ENCODE data around the gene SMIM3. TPM values are rescaled to one million over a fixed set of nuclear protein-coding genes. Genes with fewer than 3 reads are reported as not detected.
"Not testable (repeated sequence)": the region's sequence is repeated elsewhere in the genome, so short reads cannot be mapped to it uniquely, and the experiment has no call there.

Gene SMIM3
- total RNA-seq, 2 donors from 2014 or later = 24.6 to 48.1 TPM

DNA sequence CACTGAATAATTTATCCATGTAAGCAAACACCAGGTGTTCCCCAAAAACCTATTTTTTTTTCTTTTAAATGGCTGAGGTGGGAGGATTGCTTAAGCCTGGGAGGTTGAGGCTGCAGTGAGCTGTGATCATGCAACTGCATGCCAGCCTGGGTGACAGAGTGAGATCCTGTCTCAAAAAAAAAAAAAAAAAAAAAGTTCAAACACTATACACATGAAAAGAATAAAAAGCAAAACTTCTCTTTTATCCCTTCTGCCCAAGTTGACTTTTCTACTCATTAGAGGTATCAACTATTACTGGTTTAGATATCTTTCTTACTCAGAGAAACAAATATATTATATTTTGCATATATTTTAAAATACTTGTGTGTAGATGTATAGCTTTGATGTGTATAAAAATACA, 37.6 kb upstream of the SMIM3 start:
- Histone ChIP-seq H3K36me3 (peaks cover 13% of the 10 kb centered on the region), H3K4me1 (no peaks in the 10 kb centered on the region), H3K4me3 (no peak overlapping the region), H3K27me3 (no peaks in the 10 kb centered on the region), H3K27ac (no peak overlapping the region), H3K9me3 (no peaks in the 10 kb centered on the region)
- TF ChIP-seq, protein P1, sequence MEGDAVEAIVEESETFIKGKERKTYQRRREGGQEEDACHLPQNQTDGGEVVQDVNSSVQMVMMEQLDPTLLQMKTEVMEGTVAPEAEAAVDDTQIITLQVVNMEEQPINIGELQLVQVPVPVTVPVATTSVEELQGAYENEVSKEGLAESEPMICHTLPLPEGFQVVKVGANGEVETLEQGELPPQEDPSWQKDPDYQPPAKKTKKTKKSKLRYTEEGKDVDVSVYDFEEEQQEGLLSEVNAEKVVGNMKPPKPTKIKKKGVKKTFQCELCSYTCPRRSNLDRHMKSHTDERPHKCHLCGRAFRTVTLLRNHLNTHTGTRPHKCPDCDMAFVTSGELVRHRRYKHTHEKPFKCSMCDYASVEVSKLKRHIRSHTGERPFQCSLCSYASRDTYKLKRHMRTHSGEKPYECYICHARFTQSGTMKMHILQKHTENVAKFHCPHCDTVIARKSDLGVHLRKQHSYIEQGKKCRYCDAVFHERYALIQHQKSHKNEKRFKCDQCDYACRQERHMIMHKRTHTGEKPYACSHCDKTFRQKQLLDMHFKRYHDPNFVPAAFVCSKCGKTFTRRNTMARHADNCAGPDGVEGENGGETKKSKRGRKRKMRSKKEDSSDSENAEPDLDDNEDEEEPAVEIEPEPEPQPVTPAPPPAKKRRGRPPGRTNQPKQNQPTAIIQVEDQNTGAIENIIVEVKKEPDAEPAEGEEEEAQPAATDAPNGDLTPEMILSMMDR (IDR thresholded peaks at IDR 0.05) = no peak
- no peak for DNase-seq (ENCODE audit: low spot score)

DNA sequence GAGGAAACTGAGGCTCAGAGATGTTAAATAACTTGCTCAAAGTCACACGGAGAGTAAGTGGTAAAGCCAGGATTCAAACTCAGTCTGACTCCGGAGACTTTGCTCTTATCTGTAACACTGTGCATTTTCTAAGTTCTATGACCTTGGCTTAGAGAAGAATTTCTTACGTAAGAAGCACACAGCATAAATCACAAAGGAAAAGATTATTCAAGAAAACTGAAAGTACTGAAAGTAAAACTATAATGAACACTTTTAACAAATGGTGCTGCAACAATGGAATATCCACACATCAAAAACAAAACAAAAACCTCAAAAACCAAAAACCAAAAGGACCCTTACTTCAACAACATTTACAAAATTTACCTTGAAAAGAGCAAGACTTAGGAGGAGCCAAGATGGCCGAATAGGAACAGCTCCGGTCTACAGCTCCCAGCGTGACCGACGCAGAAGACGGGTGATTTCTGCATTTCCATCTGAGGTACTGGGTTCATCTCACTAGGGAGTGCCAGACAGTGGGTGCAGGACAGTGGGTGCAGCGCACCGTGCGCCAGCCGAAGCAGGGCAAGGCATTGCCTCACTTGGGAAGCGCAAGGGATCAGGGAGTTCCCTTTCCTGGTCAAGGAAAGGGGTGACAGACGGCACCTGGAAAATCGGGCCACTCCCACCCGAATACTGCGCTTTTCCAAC, 36.0 kb upstream of the SMIM3 start:
- H3K27ac ChIP-seq = not testable (repeated sequence)
- peaks cover 13% of the 10 kb centered on the region for H3K36me3 ChIP-seq

DNA sequence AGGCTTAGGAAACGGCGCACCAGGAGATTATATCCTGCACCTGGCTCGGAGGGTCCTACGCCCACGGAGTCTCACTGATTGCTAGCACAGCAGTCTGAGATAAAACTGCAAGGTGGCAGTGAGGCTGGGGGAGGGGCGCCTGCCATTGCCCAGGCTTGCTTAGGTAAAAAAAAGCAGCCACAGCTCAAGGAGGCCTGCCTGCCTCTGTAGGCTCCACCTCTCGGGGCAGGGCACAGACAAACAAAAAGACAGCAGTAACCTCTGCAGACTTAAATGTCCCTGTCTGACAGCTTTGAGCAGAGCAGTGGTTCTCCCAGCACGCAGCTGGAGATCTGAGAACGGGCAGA, 35.4 kb upstream of the SMIM3 start:
- H3K27ac ChIP-seq; H3K27me3 ChIP-seq; DNase-seq (ENCODE audit: low spot score); H3K4me3 ChIP-seq; H3K4me1 ChIP-seq; H3K9me3 ChIP-seq: not testable (repeated sequence)
- H3K36me3 ChIP-seq = peaks cover 13% of the 10 kb centered on the region

More for the DNA sequence above, 36.0 kb upstream of the SMIM3 start:
- not testable (repeated sequence) for H3K4me3 ChIP-seq; H3K27me3 ChIP-seq; H3K9me3 ChIP-seq; H3K4me1 ChIP-seq; DNase-seq (ENCODE audit: low spot score)

DNA sequence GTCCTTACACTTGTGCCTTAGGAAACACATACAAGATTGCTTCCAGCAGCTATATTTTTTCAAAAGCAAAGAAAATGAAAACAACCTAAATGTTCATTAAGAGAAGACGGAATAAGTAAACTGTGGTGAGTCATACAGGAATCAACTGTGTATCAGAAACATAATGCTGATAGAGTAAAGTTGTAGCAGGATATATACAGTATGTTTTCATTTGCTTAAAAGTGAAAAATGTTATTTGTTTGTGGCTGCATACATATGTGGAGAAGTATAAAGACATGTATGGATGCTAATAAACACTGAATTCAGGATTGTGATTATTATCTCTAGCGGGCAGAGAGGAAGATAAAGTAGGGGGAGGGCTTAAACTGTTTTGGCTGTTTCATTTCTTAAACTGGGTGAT, 28.1 kb upstream of the SMIM3 start:
- Histone ChIP-seq H3K4me1 (peaks cover 0 to 15% of the 10 kb centered on the region in 2 donors), H3K27me3 (no peaks in the 10 kb centered on the region), H3K36me3 (peaks cover 31% of the 10 kb centered on the region), H3K4me3 (no peak overlapping the region), H3K9me3 (no peaks in the 10 kb centered on the region), H3K27ac (no peak overlapping the region)
- DNase-seq (ENCODE audit: low spot score) = no peak
- TF ChIP-seq, protein P1 (IDR thresholded peaks at IDR 0.05) = no peak

DNA sequence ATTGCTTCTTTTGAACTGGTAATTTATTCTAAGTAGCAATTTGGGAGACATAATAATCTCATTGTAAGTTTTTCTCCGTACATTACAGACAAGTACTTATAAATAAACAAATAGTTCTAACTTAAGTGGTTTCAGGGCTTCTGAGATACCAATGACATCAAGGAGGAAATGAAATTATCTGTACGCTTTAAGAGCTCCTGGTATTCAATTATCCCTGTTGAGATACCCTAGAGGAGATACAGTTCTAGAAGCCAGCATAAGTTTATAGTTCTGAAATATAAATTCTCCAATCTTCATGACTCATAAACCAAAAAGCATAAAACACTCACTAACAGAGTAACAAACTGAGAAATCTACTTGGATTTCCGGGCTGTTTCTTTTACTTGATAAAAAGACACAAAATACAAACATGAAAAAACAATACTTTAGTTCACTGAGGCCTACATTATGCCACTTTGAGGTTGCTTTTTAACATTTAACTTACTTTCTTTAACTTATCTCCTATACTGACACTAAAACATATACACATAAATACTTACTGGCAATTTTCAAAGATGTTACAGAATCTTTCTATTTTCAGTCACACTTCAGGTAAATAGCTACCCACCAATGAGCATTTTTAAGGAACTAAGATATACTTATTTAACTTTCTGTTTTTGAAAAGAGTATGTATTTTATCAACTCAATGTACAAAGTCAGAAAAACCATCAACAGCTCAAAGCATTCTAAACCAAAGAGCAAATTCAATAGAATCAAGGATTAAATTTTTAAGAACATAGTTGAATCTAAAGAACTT, 27.3 kb upstream of the SMIM3 start:
- no peaks in the 10 kb centered on the region for H3K9me3 ChIP-seq
- DNase-seq (ENCODE audit: low spot score) = no peak
- H3K27me3 ChIP-seq = no peaks in the 10 kb centered on the region
- TF ChIP-seq, protein P1 (IDR thresholded peaks at IDR 0.05) = no peak
- H3K27ac ChIP-seq = no peak overlapping the region
- no peak overlapping the region for H3K4me3 ChIP-seq
- peaks cover 31% of the 10 kb centered on the region for H3K36me3 ChIP-seq
- peaks cover 0 to 15% of the 10 kb centered on the region in 2 donors for H3K4me1 ChIP-seq

DNA sequence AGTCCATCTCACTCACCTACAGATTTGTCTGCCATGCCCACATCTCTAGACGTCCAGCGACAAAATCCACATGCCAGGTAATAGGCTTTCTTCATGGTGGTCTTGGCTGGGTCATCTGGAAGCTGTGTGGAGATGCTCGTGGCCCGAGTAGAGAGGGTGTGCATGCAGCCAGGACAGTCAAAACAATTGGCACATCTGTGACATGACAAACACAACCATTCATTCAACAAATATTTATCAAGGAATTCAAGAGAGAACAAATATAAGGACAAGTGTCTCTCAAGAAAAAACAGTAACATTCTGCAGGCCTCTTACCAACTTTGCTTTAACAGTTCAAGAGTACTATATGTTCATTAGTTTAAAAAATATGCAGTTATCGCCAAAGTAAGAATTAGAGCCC, 25.1 kb upstream of the SMIM3 start:
- H3K27me3 ChIP-seq = no peaks in the 10 kb centered on the region
- H3K36me3 ChIP-seq = peaks cover 31% of the 10 kb centered on the region
- no peak for DNase-seq (ENCODE audit: low spot score)
- no peak overlapping the region for H3K27ac ChIP-seq
- no peak overlapping the region for H3K4me3 ChIP-seq
- TF ChIP-seq, protein P1 (IDR thresholded peaks at IDR 0.05) = no peak
- H3K9me3 ChIP-seq = no peaks in the 10 kb centered on the region
- H3K4me1 ChIP-seq = peaks cover 0 to 29% of the 10 kb centered on the region in 2 donors
